SK-N-MC (cell line): ENCODE results near the gene MORN5.

Experiments
- EZH2 ChIP-seq: fragments of 200-600 bp; sonication (generic); IDR thresholded peaks from one replicate; pipeline ENCODE4 v1.6.1; 2017; ENCODE audit warnings: antibody characterized with exemption
- FOXP2 ChIP-seq: optimal IDR thresholded peaks from 2 replicates; pipeline ENCODE3; 2011; ENCODE audit warnings: mild to moderate bottlenecking, moderate library complexity; ENCODE audit not compliant: insufficient read depth; ENCODE audit errors: extremely low read length, control extremely low read depth
- POLR2AphosphoS5 ChIP-seq: IDR thresholded peaks from 2 replicates; pipeline ENCODE4 v1.6.1; 2012; ENCODE audit warnings: mild to moderate bottlenecking, low read depth, low read length, borderline replicate concordance

DNA sequence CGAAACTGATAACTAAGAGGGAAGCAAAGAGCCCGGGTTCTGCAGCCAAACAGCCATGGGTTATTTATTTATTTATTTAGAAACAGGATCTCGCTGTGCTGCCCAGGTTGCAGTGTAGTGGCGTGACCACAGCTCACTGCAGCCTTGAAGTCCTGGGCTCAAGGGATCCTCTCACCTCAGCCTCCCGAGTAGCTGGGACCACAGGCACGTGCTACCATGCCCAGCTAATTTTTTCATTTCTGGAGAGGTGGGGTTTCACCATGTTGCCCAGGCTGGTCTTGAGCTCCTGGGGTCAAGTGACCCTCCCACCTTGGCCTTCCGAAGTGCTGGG is 24.2 kb upstream of the MORN5 start:
- TF ChIP-seq EZH2 = no peak
- TF ChIP-seq POLR2AphosphoS5 = no peak
- TF ChIP-seq FOXP2 = no peak
